ENCODE data around the gene NLGN1.

- TF ChIP-seq CTCF (IDR thresholded peaks at IDR 0.05) (no peak), POLR2A (IDR thresholded peaks at IDR 0.05) (no peak)
Measured at GRCh38 chr3:173939331-173939730, 541.8 kb downstream of the NLGN1 start.

Measured in heart left ventricle (tissue), 13 donors.